ENCODE measurements around the gene KDM4E. TPM values are rescaled to one million over a fixed set of nuclear protein-coding genes. Genes with fewer than 3 reads are reported as not detected.

KDM4E gene
- total and polyA plus RNA-seq, 9 of the 15 experiments (the other 6 are each of a cell fraction or from before 2014, with no cell fraction given) = 0.04 TPM; not detected in 8

DNA sequence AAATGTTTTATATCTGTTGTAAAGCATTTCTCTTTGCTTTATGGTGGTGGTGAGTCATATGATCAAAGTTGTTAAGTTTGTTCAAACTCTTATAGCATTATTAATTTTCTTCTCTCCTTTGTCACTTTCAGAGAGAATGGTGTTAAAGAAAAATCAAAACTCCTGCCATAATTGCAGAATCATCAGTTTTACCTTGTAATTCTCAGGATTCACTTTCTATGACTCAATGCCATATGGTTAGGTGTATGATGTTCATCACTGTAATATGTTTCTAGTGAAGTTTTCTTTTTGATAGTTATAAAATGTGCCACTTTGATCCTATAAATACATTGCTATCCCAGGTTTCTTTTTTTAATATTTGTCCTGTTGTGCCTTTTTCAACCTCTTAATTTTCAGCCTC is 13.7 kb upstream of the KDM4E start:
- no TSS peak for BruUV-seq (replicated peaks)
- POLR2A ChIA-PET = no interaction called here
- Histone ChIP-seq H4K20me1 (replicated peaks; ENCODE audit: control insufficient read depth, insufficient read depth, low read length) (no peaks in the 10 kb centered on the region), H3K9me3 (replicated peaks; ENCODE audit: control insufficient read depth, insufficient read depth, low read depth, low read length) (no peaks in the 10 kb centered on the region), H3K4me3 (no peak overlapping the region), H3K27me3 (ENCODE audit: control insufficient read depth in 2 of 2, insufficient read depth in 2 of 2, low read length in 2 of 2) (peaks cover 0 to 16% of the 10 kb centered on the region in 2 experiments; a peak in 3 of 5 replicates), H3K79me2 (ENCODE audit: control insufficient read depth, insufficient read depth, low read length) (no peaks in the 10 kb centered on the region), H3K36me3 (ENCODE audit: control insufficient read depth, insufficient read depth, low read length) (no peaks in the 10 kb centered on the region), H3K9me1 (ENCODE audit: control insufficient read depth, insufficient read depth, low read length) (no peaks in the 10 kb centered on the region), H3K9ac (ENCODE audit: insufficient read depth in 1 of 2, low read depth in 2 of 2, low read length in 2 of 2) (no peak overlapping the region), H2AFZ (ENCODE audit: low read depth, low read length) (no peak overlapping the region), H3K4me1 (replicated peaks in 1 of 2; ENCODE audit: control insufficient read depth in 2 of 2, insufficient read depth in 2 of 2, low read length in 2 of 2) (no peaks in the 10 kb centered on the region; a peak in 2 of 5 replicates), H3K27ac (ENCODE audit: extremely low read depth, low read depth, low read length) (no peak overlapping the region), H3K4me2 (ENCODE audit: insufficient read depth, low read length) (no peak overlapping the region)
- no peak for DNase-seq (ENCODE audit: extremely low read depth in 1 of 4, low spot score in 3 of 4)
- in situ Hi-C loops (cut with MboI) = no loop called here
- no peak for FAIRE-seq
- CTCF ChIA-PET (ENCODE audit: low intra/inter-chr PET ratio) = no interaction called here
- ATAC-seq = no peak
- intact Hi-C loops (cut with micrococcal nuclease) = no loop called here
- TF ChIP-seq NR0B1 (IDR thresholded peaks at IDR 0.05; ENCODE audit: partially characterized antibody) = no peak
- TF ChIP-seq NFIX (CRISPR knock-in tag; IDR thresholded peaks at IDR 0.05; ENCODE audit: low read depth) = no peak
- TF ChIP-seq, protein P1, sequence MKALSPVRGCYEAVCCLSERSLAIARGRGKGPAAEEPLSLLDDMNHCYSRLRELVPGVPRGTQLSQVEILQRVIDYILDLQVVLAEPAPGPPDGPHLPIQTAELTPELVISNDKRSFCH (CRISPR knock-in tag; IDR thresholded peaks at IDR 0.05) = no peak
- TF ChIP-seq, protein P1 (tag; IDR thresholded peaks at IDR 0.05) = no peak
- TF ChIP-seq ZNF717 (CRISPR knock-in tag; IDR thresholded peaks at IDR 0.05) = no peak
- TF ChIP-seq, protein P2, sequence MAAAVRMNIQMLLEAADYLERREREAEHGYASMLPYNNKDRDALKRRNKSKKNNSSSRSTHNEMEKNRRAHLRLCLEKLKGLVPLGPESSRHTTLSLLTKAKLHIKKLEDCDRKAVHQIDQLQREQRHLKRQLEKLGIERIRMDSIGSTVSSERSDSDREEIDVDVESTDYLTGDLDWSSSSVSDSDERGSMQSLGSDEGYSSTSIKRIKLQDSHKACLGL (CRISPR knock-in tag; IDR thresholded peaks at IDR 0.05; ENCODE audit: borderline replicate concordance, poor library complexity, severe bottlenecking) = no peak
- TF ChIP-seq NFRKB (IDR thresholded peaks at IDR 0.05; ENCODE audit: low read depth) = no peak
- TF ChIP-seq, protein P3, sequence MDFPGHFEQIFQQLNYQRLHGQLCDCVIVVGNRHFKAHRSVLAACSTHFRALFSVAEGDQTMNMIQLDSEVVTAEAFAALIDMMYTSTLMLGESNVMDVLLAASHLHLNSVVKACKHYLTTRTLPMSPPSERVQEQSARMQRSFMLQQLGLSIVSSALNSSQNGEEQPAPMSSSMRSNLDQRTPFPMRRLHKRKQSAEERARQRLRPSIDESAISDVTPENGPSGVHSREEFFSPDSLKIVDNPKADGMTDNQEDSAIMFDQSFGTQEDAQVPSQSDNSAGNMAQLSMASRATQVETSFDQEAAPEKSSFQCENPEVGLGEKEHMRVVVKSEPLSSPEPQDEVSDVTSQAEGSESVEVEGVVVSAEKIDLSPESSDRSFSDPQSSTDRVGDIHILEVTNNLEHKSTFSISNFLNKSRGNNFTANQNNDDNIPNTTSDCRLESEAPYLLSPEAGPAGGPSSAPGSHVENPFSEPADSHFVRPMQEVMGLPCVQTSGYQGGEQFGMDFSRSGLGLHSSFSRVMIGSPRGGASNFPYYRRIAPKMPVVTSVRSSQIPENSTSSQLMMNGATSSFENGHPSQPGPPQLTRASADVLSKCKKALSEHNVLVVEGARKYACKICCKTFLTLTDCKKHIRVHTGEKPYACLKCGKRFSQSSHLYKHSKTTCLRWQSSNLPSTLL (IDR thresholded peaks at IDR 0.05) = no peak
- TF ChIP-seq KDM1A (IDR thresholded peaks at IDR 0.05) = no peak
- no peak for TF ChIP-seq ELF1 (tag; IDR thresholded peaks at IDR 0.05)
- no peak for TF ChIP-seq KDM4B (IDR thresholded peaks at IDR 0.05; ENCODE audit: borderline replicate concordance in 2 of 2, low read depth in 1 of 2)
- no peak for TF ChIP-seq STAT5A (IDR thresholded peaks at IDR 0.05; ENCODE audit: borderline replicate concordance, low read length)
- TF ChIP-seq, protein P4, sequence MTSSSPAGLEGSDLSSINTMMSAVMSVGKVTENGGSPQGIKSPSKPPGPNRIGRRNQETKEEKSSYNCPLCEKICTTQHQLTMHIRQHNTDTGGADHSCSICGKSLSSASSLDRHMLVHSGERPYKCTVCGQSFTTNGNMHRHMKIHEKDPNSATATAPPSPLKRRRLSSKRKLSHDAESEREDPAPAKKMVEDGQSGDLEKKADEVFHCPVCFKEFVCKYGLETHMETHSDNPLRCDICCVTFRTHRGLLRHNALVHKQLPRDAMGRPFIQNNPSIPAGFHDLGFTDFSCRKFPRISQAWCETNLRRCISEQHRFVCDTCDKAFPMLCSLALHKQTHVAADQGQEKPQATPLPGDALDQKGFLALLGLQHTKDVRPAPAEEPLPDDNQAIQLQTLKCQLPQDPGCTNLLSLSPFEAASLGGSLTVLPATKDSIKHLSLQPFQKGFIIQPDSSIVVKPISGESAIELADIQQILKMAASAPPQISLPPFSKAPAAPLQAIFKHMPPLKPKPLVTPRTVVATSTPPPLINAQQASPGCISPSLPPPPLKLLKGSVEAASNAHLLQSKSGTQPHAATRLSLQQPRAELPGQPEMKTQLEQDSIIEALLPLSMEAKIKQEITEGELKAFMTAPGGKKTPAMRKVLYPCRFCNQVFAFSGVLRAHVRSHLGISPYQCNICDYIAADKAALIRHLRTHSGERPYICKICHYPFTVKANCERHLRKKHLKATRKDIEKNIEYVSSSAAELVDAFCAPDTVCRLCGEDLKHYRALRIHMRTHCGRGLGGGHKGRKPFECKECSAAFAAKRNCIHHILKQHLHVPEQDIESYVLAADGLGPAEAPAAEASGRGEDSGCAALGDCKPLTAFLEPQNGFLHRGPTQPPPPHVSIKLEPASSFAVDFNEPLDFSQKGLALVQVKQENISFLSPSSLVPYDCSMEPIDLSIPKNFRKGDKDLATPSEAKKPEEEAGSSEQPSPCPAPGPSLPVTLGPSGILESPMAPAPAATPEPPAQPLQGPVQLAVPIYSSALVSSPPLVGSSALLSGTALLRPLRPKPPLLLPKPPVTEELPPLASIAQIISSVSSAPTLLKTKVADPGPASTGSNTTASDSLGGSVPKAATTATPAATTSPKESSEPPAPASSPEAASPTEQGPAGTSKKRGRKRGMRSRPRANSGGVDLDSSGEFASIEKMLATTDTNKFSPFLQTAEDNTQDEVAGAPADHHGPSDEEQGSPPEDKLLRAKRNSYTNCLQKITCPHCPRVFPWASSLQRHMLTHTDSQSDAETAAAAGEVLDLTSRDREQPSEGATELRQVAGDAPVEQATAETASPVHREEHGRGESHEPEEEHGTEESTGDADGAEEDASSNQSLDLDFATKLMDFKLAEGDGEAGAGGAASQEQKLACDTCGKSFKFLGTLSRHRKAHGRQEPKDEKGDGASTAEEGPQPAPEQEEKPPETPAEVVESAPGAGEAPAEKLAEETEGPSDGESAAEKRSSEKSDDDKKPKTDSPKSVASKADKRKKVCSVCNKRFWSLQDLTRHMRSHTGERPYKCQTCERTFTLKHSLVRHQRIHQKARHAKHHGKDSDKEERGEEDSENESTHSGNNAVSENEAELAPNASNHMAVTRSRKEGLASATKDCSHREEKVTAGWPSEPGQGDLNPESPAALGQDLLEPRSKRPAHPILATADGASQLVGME (CRISPR knock-in tag; IDR thresholded peaks at IDR 0.05) = no peak
- no peak for TF ChIP-seq ZNF134 (CRISPR knock-in tag; conservative IDR thresholded peaks at IDR 0.05)

Data from K562 (cell line).